ENCODE measurements around the gene BUB1. TPM values are rescaled to one million over a fixed set of nuclear protein-coding genes. Genes with fewer than 3 reads are reported as not detected.
A peak's percentile ranks its signal among the peaks of the same experiment; 100 is the strongest.
"Not testable (repeated sequence)": the region's sequence is repeated elsewhere in the genome, so short reads cannot be mapped to it uniquely, and the experiment has no call there.

BUB1 gene
- total RNA-seq, 2 donors from 2014 or later = 94.7 to 103 TPM

- Mint-ChIP-seq H3K27me3 (peaks cover 29% of the 10 kb centered on the region), H3K4me3 (no peak overlapping the region), H3K9me3 (no peaks in the 10 kb centered on the region), H3K27ac (no peak overlapping the region), H3K4me1 (no peaks in the 10 kb centered on the region), H3K36me3 (ENCODE audit: low read depth) (no peaks in the 10 kb centered on the region)
- no peak for ATAC-seq (replicated peaks)
Observed at GRCh38 chr2:110707386-110707965, 29.6 kb upstream of the BUB1 start.

DNA sequence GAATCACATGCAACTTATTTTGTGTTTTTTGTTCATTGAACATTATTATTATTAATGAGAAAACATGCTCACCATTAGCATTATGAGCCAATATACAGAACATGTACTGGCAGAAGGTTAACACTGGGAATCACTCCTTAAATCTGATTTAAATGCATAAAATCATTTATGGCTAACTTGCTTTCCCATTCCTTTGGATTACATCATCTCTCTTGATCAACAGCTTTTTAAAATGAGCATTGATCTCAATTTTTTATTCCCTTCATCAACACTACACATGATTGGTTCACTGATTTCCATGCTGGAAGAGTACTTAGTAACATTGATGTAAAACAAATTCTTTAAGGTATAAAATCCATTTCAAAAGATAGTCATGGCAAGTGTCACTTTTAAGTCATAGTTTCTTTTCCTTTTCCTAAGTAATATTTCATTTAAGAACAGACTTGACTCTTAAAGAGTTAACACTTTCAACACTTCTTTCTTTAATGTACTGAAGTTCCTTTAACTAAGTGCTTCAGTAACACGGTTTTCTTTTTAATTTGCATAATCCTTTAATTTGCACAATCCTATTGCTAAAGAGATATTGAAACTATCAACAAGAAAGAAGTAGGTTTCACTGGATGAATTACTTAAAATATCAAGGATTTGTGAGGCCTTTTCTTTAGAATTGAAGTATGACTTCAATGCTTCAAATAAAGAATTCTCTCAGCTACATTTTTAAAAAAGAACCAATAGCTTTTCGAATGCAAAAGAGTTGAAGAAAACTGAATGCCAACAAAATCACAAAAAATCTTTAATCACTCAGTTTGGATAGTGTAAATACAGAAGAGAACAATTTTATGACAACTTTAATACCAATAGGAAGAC, 24.9 kb upstream of the BUB1 start:
- Mint-ChIP-seq H3K4me3 (no peak overlapping the region), H3K9me3 (no peaks in the 10 kb centered on the region), H3K36me3 (ENCODE audit: low read depth) (no peaks in the 10 kb centered on the region), H3K27ac (no peak overlapping the region), H3K4me1 (no peaks in the 10 kb centered on the region), H3K27me3 (peaks cover 2% of the 10 kb centered on the region)
- ATAC-seq (replicated peaks) = no peak

GRCh38 chr2:110698253-110698652, 20.4 kb upstream of the BUB1 start:
- H3K9me3 Mint-ChIP-seq; H3K36me3 Mint-ChIP-seq (ENCODE audit: low read depth); ATAC-seq (replicated peaks); H3K4me3 Mint-ChIP-seq; H3K4me1 Mint-ChIP-seq; H3K27ac Mint-ChIP-seq: not testable (repeated sequence)
- peaks cover 15% of the 10 kb centered on the region for H3K27me3 Mint-ChIP-seq

GRCh38 chr2:110695146-110695898, 17.5 kb upstream of the BUB1 start:
- H3K27ac Mint-ChIP-seq, H3K4me3 Mint-ChIP-seq: not testable (repeated sequence)

DNA sequence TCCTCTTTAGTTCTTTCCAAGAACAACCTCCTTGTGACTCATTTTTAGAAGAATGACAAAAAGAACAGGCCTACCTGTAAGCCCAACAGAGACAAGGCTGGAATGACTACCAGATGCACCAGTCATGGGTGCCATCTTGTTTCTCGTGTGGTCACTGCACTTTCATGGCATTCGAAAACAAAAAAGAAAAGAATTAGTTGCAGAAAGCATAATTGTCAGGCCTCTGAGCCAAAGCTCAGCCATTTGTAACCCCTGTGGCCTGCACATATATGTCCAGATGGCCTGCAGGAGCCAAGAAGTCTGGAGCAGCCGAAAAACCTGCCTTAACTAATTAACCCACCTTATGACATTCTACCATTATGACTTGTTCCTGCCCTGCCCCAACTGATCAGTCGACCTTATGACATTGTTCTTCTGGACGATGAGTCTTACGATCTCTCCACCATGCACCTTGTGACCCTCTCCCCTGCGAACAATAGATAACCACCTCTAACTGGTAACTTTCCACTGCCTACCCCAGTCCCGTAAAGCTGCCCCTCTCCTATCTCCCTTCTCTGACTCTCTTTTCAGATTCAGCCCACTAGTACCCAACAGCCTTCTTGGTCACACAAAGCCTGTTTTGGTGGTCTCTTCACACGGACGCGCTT, 13.9 kb upstream of the BUB1 start:
- Mint-ChIP-seq H3K36me3 (ENCODE audit: low read depth) (no peaks in the 10 kb centered on the region), H3K27ac (no peak overlapping the region), H3K4me3 (no peak overlapping the region), H3K27me3 (peaks cover 25% of the 10 kb centered on the region), H3K9me3 (peaks cover 4% of the 10 kb centered on the region), H3K4me1 (no peaks in the 10 kb centered on the region)
- ATAC-seq (replicated peaks) = no peak

More at GRCh38 chr2:110695146-110695898, 17.5 kb upstream of the BUB1 start:
- peaks cover 22% of the 10 kb centered on the region for H3K27me3 Mint-ChIP-seq
- not testable (repeated sequence) for H3K36me3 Mint-ChIP-seq (ENCODE audit: low read depth); ATAC-seq (replicated peaks); H3K4me1 Mint-ChIP-seq; H3K9me3 Mint-ChIP-seq

DNA sequence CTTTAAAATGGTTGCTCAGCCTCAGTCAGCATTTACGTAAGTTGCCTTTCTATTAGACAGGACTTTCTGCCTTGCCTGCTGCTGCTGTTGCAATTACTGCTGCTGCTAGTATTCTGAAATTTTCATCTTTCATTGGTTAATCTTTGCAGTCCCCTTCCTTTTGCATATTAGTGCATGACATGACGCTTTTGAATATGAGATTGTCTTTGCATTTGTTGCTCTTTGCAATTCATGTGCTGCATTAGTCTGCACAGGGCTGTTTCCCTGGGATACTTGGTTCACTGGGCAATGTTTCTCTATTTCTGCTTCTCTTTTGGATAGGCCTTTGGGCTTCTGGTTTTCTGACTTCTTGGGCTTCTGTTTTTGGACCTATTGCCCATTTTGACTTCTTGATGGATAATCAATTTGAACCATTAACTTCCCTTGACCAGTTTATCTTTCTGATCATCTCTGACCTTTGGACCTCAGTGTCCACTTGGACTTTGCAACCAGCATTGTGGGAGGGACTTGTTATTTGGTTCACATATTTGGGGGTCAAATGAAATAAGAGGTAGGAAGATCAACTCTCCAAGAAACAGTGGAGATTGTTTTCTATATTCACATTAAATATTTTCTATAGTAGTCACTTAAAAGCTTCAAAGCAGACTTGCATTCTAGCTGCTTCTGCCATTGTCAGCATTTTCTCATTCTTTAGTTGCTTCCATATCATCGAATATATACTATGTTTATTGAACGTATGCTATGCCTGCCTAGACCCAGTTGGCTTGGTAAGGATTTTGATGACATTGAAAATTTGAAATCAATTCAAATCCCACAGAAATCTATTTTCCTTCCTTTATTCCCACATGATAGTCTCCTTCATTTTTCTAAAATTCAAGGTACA, 12.5 kb upstream of the BUB1 start:
- H3K36me3 Mint-ChIP-seq (ENCODE audit: low read depth) = no peaks in the 10 kb centered on the region
- no peaks in the 10 kb centered on the region for H3K4me1 Mint-ChIP-seq
- peaks cover 4% of the 10 kb centered on the region for H3K9me3 Mint-ChIP-seq
- no peak overlapping the region for H3K27ac Mint-ChIP-seq
- H3K4me3 Mint-ChIP-seq = no peak overlapping the region
- H3K27me3 Mint-ChIP-seq = peaks cover 24% of the 10 kb centered on the region
- no peak for ATAC-seq (replicated peaks)

DNA sequence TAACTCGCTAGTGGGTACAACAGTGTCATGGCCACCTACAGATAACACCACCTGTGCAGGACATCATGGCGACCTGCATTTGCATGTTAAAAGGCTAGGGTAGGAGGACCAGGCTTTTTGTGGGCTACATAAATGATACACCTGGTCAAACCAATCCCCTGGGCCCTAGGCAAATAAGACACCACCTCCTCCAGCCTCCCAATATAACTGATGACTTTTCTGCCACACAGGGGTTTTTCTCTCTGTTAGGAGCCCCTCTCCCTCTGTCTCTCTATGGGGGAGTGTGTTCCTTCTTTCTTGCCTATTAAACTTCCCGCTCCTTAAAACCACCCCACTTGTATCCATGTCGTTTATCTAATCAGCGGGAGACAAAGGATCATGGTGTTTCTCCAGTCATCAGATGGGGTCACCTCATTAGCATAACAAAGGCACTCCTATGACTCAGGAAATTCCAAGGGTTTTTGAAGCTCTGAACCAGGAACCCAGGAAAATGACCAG, 10.8 kb upstream of the BUB1 start:
- Mint-ChIP-seq H3K9me3 (peaks cover 4% of the 10 kb centered on the region), H3K36me3 (ENCODE audit: low read depth) (no peaks in the 10 kb centered on the region), H3K27ac (no peak overlapping the region), H3K4me3 (no peak overlapping the region), H3K27me3 (peaks cover 11% of the 10 kb centered on the region), H3K4me1 (no peaks in the 10 kb centered on the region)
- ATAC-seq (replicated peaks) = no peak

DNA sequence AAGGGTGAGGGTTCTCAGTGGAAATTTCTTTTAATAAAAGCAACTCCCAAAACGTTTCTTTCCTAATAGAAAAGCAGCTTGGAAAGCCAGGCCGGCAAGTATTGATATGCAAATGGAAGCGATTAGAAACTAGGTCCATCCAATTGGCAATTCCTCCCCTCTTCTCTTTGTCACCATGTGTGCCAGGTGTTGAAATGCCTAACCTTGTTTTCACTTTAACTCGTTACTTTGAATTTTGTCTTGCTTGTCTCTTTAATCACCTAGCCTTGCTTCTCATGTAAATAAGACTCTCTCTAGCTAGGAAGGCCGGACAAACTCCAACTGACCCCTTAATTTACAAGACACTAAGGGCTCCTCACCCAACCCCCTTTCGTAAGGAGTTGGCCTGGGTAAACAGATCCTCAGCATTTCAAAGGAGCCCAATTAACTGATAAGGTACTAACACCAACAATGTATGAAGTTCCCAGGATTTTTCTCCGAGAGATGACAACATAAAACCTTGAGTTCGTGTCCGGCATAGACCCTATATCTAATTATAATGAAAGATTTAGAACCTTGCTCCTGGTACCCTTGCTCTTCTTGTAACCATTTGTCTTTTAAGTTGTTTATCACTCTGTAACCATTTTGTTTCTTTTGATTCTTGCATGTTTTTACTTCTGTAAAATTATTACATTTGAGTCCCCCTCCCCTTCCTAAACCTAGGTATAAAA, 10.1 kb upstream of the BUB1 start:
- H3K4me3 Mint-ChIP-seq; H3K36me3 Mint-ChIP-seq (ENCODE audit: low read depth); H3K4me1 Mint-ChIP-seq; H3K27me3 Mint-ChIP-seq; H3K9me3 Mint-ChIP-seq; H3K27ac Mint-ChIP-seq; ATAC-seq (replicated peaks): not testable (repeated sequence)

DNA sequence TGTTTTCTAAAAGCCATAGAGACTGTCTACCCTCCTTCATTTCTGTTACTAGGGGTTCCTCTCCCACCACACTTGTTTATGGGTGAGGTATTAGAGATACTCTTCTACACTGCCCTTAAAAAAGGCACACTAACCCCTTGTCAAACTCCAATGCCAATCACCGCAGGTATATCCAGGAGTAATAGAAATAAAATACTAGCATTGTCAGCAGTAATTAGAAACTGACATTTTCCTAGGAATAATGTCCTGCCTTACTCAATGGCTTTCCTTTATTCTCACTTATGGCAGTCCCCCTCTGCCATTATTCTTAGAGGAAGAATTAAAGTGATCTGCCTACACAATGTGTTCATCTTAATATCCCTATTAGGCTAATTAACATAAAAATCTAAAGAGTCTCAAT, 5.0 kb upstream of the BUB1 start:
- Mint-ChIP-seq H3K4me3 (no peak overlapping the region), H3K27me3 (no peaks in the 10 kb centered on the region), H3K36me3 (ENCODE audit: low read depth) (peaks cover 6% of the 10 kb centered on the region), H3K27ac (no peak overlapping the region), H3K9me3 (no peaks in the 10 kb centered on the region), H3K4me1 (peaks cover 5% of the 10 kb centered on the region)
- ATAC-seq (replicated peaks) = no peak

GRCh38 chr2:110682267-110682666, 4.4 kb upstream of the BUB1 start:
- H3K36me3 Mint-ChIP-seq (ENCODE audit: low read depth) = peaks cover 6% of the 10 kb centered on the region
- ATAC-seq (replicated peaks) = no peak
- no peak overlapping the region for H3K4me3 Mint-ChIP-seq
- peaks cover 5% of the 10 kb centered on the region for H3K4me1 Mint-ChIP-seq
- no peaks in the 10 kb centered on the region for H3K9me3 Mint-ChIP-seq
- no peaks in the 10 kb centered on the region for H3K27me3 Mint-ChIP-seq
- no peak overlapping the region for H3K27ac Mint-ChIP-seq

DNA sequence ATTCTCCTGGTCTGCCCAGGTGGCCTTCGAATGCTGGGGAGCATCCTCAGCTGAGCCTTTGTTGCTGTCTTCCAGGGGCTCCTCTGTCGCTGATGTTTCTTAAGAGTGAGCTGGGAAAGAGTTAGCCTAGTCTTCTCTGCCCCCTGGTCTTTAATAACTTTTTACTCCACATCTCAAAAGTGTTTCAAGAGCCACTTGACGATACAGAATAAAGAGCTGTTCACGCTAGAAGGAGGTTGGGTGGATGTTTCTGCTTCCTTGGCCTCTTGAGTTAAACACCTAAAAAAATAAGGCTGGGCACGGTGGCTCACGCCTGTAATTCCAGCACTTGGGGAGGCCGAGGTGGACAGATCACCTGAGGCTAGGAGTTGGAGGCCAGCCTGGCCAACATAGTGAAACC, 2.8 kb upstream of the BUB1 start:
- no peaks in the 10 kb centered on the region for H3K27me3 Mint-ChIP-seq
- no peak overlapping the region for H3K27ac Mint-ChIP-seq
- H3K9me3 Mint-ChIP-seq = no peaks in the 10 kb centered on the region
- peaks cover 9% of the 10 kb centered on the region for H3K4me1 Mint-ChIP-seq
- H3K4me3 Mint-ChIP-seq = no peak overlapping the region
- peaks cover 6% of the 10 kb centered on the region for H3K36me3 Mint-ChIP-seq (ENCODE audit: low read depth)
- no peak for ATAC-seq (replicated peaks)

GRCh38 chr2:110679865-110680264, 2.0 kb upstream of the BUB1 start:
- Mint-ChIP-seq H3K9me3 (no peaks in the 10 kb centered on the region), H3K4me3 (peak overlapping the region; percentile 92), H3K4me1 (peaks cover 15% of the 10 kb centered on the region), H3K27me3 (no peaks in the 10 kb centered on the region), H3K36me3 (ENCODE audit: low read depth) (peaks cover 11% of the 10 kb centered on the region), H3K27ac (no peak overlapping the region)
- no peak for ATAC-seq (replicated peaks)

- Mint-ChIP-seq H3K4me1 (peaks cover 15% of the 10 kb centered on the region), H3K4me3 (peak overlapping the region; percentile 92), H3K9me3 (no peaks in the 10 kb centered on the region), H3K27me3 (no peaks in the 10 kb centered on the region), H3K36me3 (ENCODE audit: low read depth) (peaks cover 14% of the 10 kb centered on the region), H3K27ac (no peak overlapping the region)
- ATAC-seq (replicated peaks) = no peak
Observed at GRCh38 chr2:110679337-110679707, 1.5 kb upstream of the BUB1 start.
